HG03442 (cell line): ENCODE data around the gene PTPRN2.

Source experiments
- ATAC-seq: cut with Tn5 transposase; IDR thresholded peaks from one replicate; pipeline ENCODE4 v1.9.1; 2021; ENCODE audit warnings: mild to moderate bottlenecking, moderate library complexity; ENCODE audit not compliant: unreplicated experiment

Gene PTPRN2

GRCh38 chr7:157766098-157766497 lies 821.5 kb downstream of the PTPRN2 start:
- no peak for ATAC-seq

- ATAC-seq = no peak
Measured at GRCh38 chr7:157764946-157765537, 822.6 kb downstream of the PTPRN2 start.

GRCh38 chr7:157764193-157764592 lies 823.4 kb downstream of the PTPRN2 start:
- ATAC-seq = no peak

- ATAC-seq = no peak
Measured at GRCh38 chr7:157763279-157764000, 824.2 kb downstream of the PTPRN2 start.

GRCh38 chr7:157762824-157763223 lies 824.8 kb downstream of the PTPRN2 start:
- ATAC-seq = no peak

GRCh38 chr7:157760004-157760730 lies 827.5 kb downstream of the PTPRN2 start:
- no peak for ATAC-seq

GRCh38 chr7:157759246-157759805 lies 828.3 kb downstream of the PTPRN2 start:
- ATAC-seq = no peak

- ATAC-seq = no peak
Measured at GRCh38 chr7:157758468-157759245, 829.0 kb downstream of the PTPRN2 start.

GRCh38 chr7:157757776-157758467 lies 829.7 kb downstream of the PTPRN2 start:
- no peak for ATAC-seq

- ATAC-seq = no peak
Measured at GRCh38 chr7:157757211-157757610, 830.4 kb downstream of the PTPRN2 start.

- ATAC-seq = no peak
Measured at GRCh38 chr7:157755741-157756140, 831.9 kb downstream of the PTPRN2 start.

- no peak for ATAC-seq
Measured at GRCh38 chr7:157754416-157754790, 833.2 kb downstream of the PTPRN2 start.

GRCh38 chr7:157753713-157754415 lies 833.8 kb downstream of the PTPRN2 start:
- ATAC-seq = no peak

- ATAC-seq = no peak
Measured at GRCh38 chr7:157752832-157753291, 834.8 kb downstream of the PTPRN2 start.

- ATAC-seq = no peak
Measured at GRCh38 chr7:157751951-157752673, 835.5 kb downstream of the PTPRN2 start.

- ATAC-seq = no peak
Measured at GRCh38 chr7:157751406-157751805, 836.2 kb downstream of the PTPRN2 start.

GRCh38 chr7:157750291-157750690 lies 837.3 kb downstream of the PTPRN2 start:
- no peak for ATAC-seq

GRCh38 chr7:157745721-157746709 lies 841.6 kb downstream of the PTPRN2 start:
- ATAC-seq = no peak
